ENCODE measurements around the gene MIOX.

Gene MIOX

GRCh38 chr22:50505776-50506610, 19.3 kb downstream of the MIOX start:
- Histone ChIP-seq H3K36me3 (ENCODE audit: control insufficient read depth in 1 of 2, insufficient read depth in 2 of 2, low read length in 2 of 2) (peaks cover 6 to 21% of the 10 kb centered on the region in 2 donors), H3K4me1 (ENCODE audit: control insufficient read depth in 1 of 2, insufficient read depth in 2 of 2, low read length in 2 of 2) (peaks cover 10 to 27% of the 10 kb centered on the region in 2 donors), H3K9ac (ENCODE audit: low read depth in 1 of 2, low read length in 2 of 2) (peak overlapping the region in 1 of 2 donors; percentile 87), H3K27ac (ENCODE audit: low read depth, low read length) (no peak overlapping the region), H3K4me3 (ENCODE audit: low read depth in 1 of 2, low read length in 2 of 2) (peak overlapping the region; percentile 81 to 94), H3K27me3 (ENCODE audit: control insufficient read depth in 1 of 2, insufficient read depth in 2 of 2, low read length in 2 of 2) (no peaks in the 10 kb centered on the region), H3K9me3 (ENCODE audit: control insufficient read depth in 1 of 2, low read length in 2 of 2) (no peaks in the 10 kb centered on the region)

- Histone ChIP-seq H3K36me3 (ENCODE audit: control insufficient read depth in 1 of 2, insufficient read depth in 2 of 2, low read length in 2 of 2) (peaks cover 6 to 21% of the 10 kb centered on the region in 2 donors), H3K9ac (ENCODE audit: low read depth in 1 of 2, low read length in 2 of 2) (peak overlapping the region; percentile 87 to 91), H3K4me3 (ENCODE audit: low read depth in 1 of 2, low read length in 2 of 2) (peak overlapping the region; percentile 81 to 94), H3K9me3 (ENCODE audit: control insufficient read depth in 1 of 2, low read length in 2 of 2) (no peaks in the 10 kb centered on the region), H3K4me1 (ENCODE audit: control insufficient read depth in 1 of 2, insufficient read depth in 2 of 2, low read length in 2 of 2) (peaks cover 10 to 27% of the 10 kb centered on the region in 2 donors), H3K27me3 (ENCODE audit: control insufficient read depth in 1 of 2, insufficient read depth in 2 of 2, low read length in 2 of 2) (no peaks in the 10 kb centered on the region), H3K27ac (ENCODE audit: low read depth, low read length) (peak overlapping the region; percentile 61)
Observed at GRCh38 chr22:50506611-50507420, 20.2 kb downstream of the MIOX start.

- peak within 1 kb of the TSS; percentile 81 to 94 for H3K4me3 ChIP-seq (ENCODE audit: low read depth in 1 of 2, low read length in 2 of 2)
- peak within 1 kb of the TSS; percentile 87 to 91 for H3K9ac ChIP-seq (ENCODE audit: low read depth in 1 of 2, low read length in 2 of 2)
- peak within 1 kb of the TSS; percentile 88 for H3K27ac ChIP-seq (ENCODE audit: low read depth, low read length)
- peaks cover 10 to 27% of the 10 kb centered on the region in 2 donors for H3K4me1 ChIP-seq (ENCODE audit: control insufficient read depth in 1 of 2, insufficient read depth in 2 of 2, low read length in 2 of 2)
- peaks cover 6 to 23% of the 10 kb centered on the region in 2 donors for H3K36me3 ChIP-seq (ENCODE audit: control insufficient read depth in 1 of 2, insufficient read depth in 2 of 2, low read length in 2 of 2)
- H3K27me3 ChIP-seq (ENCODE audit: control insufficient read depth in 1 of 2, insufficient read depth in 2 of 2, low read length in 2 of 2): no peaks in the 10 kb centered on the region
- H3K9me3 ChIP-seq (ENCODE audit: control insufficient read depth in 1 of 2, low read length in 2 of 2): no peaks in the 10 kb centered on the region
Observed at GRCh38 chr22:50507421-50507990, 20.8 kb downstream of the MIOX start, which contains the start of gene LMF2. LMF2 (minus strand) TSS chr22:50507702; CDS start chr22:50507675, 27 bp downstream.

- peaks cover 0 to 18% of the 10 kb centered on the region in 2 donors for H3K36me3 ChIP-seq (ENCODE audit: control insufficient read depth in 1 of 2, insufficient read depth in 2 of 2, low read length in 2 of 2)
- H3K4me1 ChIP-seq (ENCODE audit: control insufficient read depth in 1 of 2, insufficient read depth in 2 of 2, low read length in 2 of 2): peaks cover 10 to 27% of the 10 kb centered on the region in 2 donors
- H3K9me3 ChIP-seq (ENCODE audit: control insufficient read depth in 1 of 2, low read length in 2 of 2): no peaks in the 10 kb centered on the region
- H3K4me3 ChIP-seq (ENCODE audit: low read depth in 1 of 2, low read length in 2 of 2): peak within 1 kb of the TSS; percentile 81 to 94
- peak within 1 kb of the TSS; percentile 87 to 91 for H3K9ac ChIP-seq (ENCODE audit: low read depth in 1 of 2, low read length in 2 of 2)
- no peaks in the 10 kb centered on the region for H3K27me3 ChIP-seq (ENCODE audit: control insufficient read depth in 1 of 2, insufficient read depth in 2 of 2, low read length in 2 of 2)
- H3K27ac ChIP-seq (ENCODE audit: low read depth, low read length): peak within 1 kb of the TSS; percentile 88
Observed at GRCh38 chr22:50507991-50508884, 21.6 kb downstream of the MIOX start, which contains the start of gene NCAPH2. NCAPH2 (plus strand) TSS chr22:50508224; CDS start chr22:50508338, 114 bp downstream.

- H3K9ac ChIP-seq (ENCODE audit: low read depth in 1 of 2, low read length in 2 of 2): peak overlapping the region; percentile 49 to 66
- no peaks in the 10 kb centered on the region for H3K9me3 ChIP-seq (ENCODE audit: control insufficient read depth in 1 of 2, low read length in 2 of 2)
- H3K36me3 ChIP-seq (ENCODE audit: control insufficient read depth in 1 of 2, insufficient read depth in 2 of 2, low read length in 2 of 2): peaks cover 0 to 18% of the 10 kb centered on the region in 2 donors
- H3K4me3 ChIP-seq (ENCODE audit: low read depth in 1 of 2, low read length in 2 of 2): peak overlapping the region; percentile 72 to 90
- H3K4me1 ChIP-seq (ENCODE audit: control insufficient read depth in 1 of 2, insufficient read depth in 2 of 2, low read length in 2 of 2): peaks cover 10 to 27% of the 10 kb centered on the region in 2 donors
- no peak overlapping the region for H3K27ac ChIP-seq (ENCODE audit: low read depth, low read length)
- no peaks in the 10 kb centered on the region for H3K27me3 ChIP-seq (ENCODE audit: control insufficient read depth in 1 of 2, insufficient read depth in 2 of 2, low read length in 2 of 2)
Observed at GRCh38 chr22:50508897-50509296, 22.2 kb downstream of the MIOX start.

GRCh38 chr22:50513175-50513574, 26.5 kb downstream of the MIOX start:
- H3K9ac ChIP-seq (ENCODE audit: low read depth in 1 of 2, low read length in 2 of 2): no peak overlapping the region
- H3K27ac ChIP-seq (ENCODE audit: low read depth, low read length): no peak overlapping the region
- no peaks in the 10 kb centered on the region for H3K27me3 ChIP-seq (ENCODE audit: control insufficient read depth in 1 of 2, insufficient read depth in 2 of 2, low read length in 2 of 2)
- H3K4me3 ChIP-seq (ENCODE audit: low read depth in 1 of 2, low read length in 2 of 2): no peak overlapping the region
- H3K36me3 ChIP-seq (ENCODE audit: control insufficient read depth in 1 of 2, insufficient read depth in 2 of 2, low read length in 2 of 2): peaks cover 11 to 29% of the 10 kb centered on the region in 2 donors
- H3K4me1 ChIP-seq (ENCODE audit: control insufficient read depth in 1 of 2, insufficient read depth in 2 of 2, low read length in 2 of 2): peaks cover 10 to 12% of the 10 kb centered on the region in 2 donors
- H3K9me3 ChIP-seq (ENCODE audit: control insufficient read depth in 1 of 2, low read length in 2 of 2): no peaks in the 10 kb centered on the region

- H3K36me3 ChIP-seq (ENCODE audit: control insufficient read depth in 1 of 2, insufficient read depth in 2 of 2, low read length in 2 of 2): peaks cover 16 to 48% of the 10 kb centered on the region in 2 donors
- H3K9me3 ChIP-seq (ENCODE audit: control insufficient read depth in 1 of 2, low read length in 2 of 2): no peaks in the 10 kb centered on the region
- H3K27me3 ChIP-seq (ENCODE audit: control insufficient read depth in 1 of 2, insufficient read depth in 2 of 2, low read length in 2 of 2): no peaks in the 10 kb centered on the region
- no peak overlapping the region for H3K4me3 ChIP-seq (ENCODE audit: low read depth in 1 of 2, low read length in 2 of 2)
- H3K27ac ChIP-seq (ENCODE audit: low read depth, low read length): no peak overlapping the region
- H3K9ac ChIP-seq (ENCODE audit: low read depth in 1 of 2, low read length in 2 of 2): no peak overlapping the region
- no peaks in the 10 kb centered on the region for H3K4me1 ChIP-seq (ENCODE audit: control insufficient read depth in 1 of 2, insufficient read depth in 2 of 2, low read length in 2 of 2)
Observed at GRCh38 chr22:50516068-50516467, 29.4 kb downstream of the MIOX start.

- H3K9ac ChIP-seq (ENCODE audit: low read depth in 1 of 2, low read length in 2 of 2): no peak overlapping the region
- H3K9me3 ChIP-seq (ENCODE audit: control insufficient read depth in 1 of 2, low read length in 2 of 2): no peaks in the 10 kb centered on the region
- H3K36me3 ChIP-seq (ENCODE audit: control insufficient read depth in 1 of 2, insufficient read depth in 2 of 2, low read length in 2 of 2): peaks cover 18 to 55% of the 10 kb centered on the region in 2 donors
- H3K27me3 ChIP-seq (ENCODE audit: control insufficient read depth in 1 of 2, insufficient read depth in 2 of 2, low read length in 2 of 2): no peaks in the 10 kb centered on the region
- H3K4me3 ChIP-seq (ENCODE audit: low read depth in 1 of 2, low read length in 2 of 2): no peak overlapping the region
- no peak overlapping the region for H3K27ac ChIP-seq (ENCODE audit: low read depth, low read length)
- H3K4me1 ChIP-seq (ENCODE audit: control insufficient read depth in 1 of 2, insufficient read depth in 2 of 2, low read length in 2 of 2): no peaks in the 10 kb centered on the region
Observed at GRCh38 chr22:50516891-50517290, 30.2 kb downstream of the MIOX start.
